PFSK-1 (cell line): ENCODE measurements around the gene ARPP21.

Experiments used
- FOXP2 ChIP-seq: optimal IDR thresholded peaks from 2 replicates; pipeline ENCODE3; 2011; ENCODE audit warnings: borderline replicate concordance, control low read depth, inconsistent platforms; ENCODE audit not compliant: insufficient read depth; ENCODE audit errors: extremely low read length, extremely low read depth
- POLR2AphosphoS5 ChIP-seq: IDR thresholded peaks from 2 replicates; pipeline ENCODE4 v1.6.1; 2012; ENCODE audit warnings: low read depth, mild to moderate bottlenecking, control low read depth, low read length, moderate library complexity
- SIN3A ChIP-seq: IDR thresholded peaks from 2 replicates; pipeline ENCODE4 v1.6.1; 2012; ENCODE audit warnings: mild to moderate bottlenecking, low read length, moderate library complexity, borderline replicate concordance; ENCODE audit not compliant: insufficient read depth
- TAF1 ChIP-seq: IDR thresholded peaks from 2 replicates; pipeline ENCODE4 v1.6.1; 2012; ENCODE audit warnings: low read length, control low read depth, borderline replicate concordance; ENCODE audit not compliant: insufficient read depth
- TF ChIP-seq, protein P1 (sequence below), 2 experiments: IDR thresholded peaks; 2 replicates each; pipeline versions ENCODE4 v1.6.1 to v1.8.0; 2011 to 2012; ENCODE audit warnings: low read depth in 2 of 2, low read length in 2 of 2, control low read depth in 1 of 2, inconsistent platforms in 1 of 2, mild to moderate bottlenecking in 1 of 2, moderate library complexity in 1 of 2; ENCODE audit not compliant: insufficient read depth in 1 of 2

The ARPP21 gene

DNA sequence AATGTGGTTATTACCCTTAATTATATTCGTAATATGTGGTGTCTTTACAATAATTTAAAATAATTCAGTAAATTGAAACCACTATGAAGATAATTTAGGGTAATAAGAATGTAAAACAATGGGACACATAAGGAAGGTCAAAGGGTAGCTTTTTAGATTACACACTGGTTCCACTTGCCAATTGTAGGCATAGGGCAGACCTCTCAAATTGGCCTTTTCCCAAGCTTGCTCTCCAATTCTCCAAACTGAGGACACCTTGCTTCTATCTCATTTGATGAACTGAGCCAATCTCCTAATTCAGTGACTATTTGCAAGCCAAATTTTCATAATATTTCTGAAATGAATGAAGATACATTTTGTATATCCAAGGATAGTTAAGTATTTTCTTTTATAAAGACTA lies 151.4 kb downstream of the ARPP21 start:
- TF ChIP-seq SIN3A (no peak), FOXP2 (no peak), POLR2AphosphoS5 (no peak), TAF1 (no peak)
- TF ChIP-seq, protein P1, sequence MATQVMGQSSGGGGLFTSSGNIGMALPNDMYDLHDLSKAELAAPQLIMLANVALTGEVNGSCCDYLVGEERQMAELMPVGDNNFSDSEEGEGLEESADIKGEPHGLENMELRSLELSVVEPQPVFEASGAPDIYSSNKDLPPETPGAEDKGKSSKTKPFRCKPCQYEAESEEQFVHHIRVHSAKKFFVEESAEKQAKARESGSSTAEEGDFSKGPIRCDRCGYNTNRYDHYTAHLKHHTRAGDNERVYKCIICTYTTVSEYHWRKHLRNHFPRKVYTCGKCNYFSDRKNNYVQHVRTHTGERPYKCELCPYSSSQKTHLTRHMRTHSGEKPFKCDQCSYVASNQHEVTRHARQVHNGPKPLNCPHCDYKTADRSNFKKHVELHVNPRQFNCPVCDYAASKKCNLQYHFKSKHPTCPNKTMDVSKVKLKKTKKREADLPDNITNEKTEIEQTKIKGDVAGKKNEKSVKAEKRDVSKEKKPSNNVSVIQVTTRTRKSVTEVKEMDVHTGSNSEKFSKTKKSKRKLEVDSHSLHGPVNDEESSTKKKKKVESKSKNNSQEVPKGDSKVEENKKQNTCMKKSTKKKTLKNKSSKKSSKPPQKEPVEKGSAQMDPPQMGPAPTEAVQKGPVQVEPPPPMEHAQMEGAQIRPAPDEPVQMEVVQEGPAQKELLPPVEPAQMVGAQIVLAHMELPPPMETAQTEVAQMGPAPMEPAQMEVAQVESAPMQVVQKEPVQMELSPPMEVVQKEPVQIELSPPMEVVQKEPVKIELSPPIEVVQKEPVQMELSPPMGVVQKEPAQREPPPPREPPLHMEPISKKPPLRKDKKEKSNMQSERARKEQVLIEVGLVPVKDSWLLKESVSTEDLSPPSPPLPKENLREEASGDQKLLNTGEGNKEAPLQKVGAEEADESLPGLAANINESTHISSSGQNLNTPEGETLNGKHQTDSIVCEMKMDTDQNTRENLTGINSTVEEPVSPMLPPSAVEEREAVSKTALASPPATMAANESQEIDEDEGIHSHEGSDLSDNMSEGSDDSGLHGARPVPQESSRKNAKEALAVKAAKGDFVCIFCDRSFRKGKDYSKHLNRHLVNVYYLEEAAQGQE (IDR thresholded peaks at IDR 0.05; ENCODE audit: insufficient read depth in 1 of 2, low read depth in 2 of 2, low read length in 2 of 2) = no peak

DNA sequence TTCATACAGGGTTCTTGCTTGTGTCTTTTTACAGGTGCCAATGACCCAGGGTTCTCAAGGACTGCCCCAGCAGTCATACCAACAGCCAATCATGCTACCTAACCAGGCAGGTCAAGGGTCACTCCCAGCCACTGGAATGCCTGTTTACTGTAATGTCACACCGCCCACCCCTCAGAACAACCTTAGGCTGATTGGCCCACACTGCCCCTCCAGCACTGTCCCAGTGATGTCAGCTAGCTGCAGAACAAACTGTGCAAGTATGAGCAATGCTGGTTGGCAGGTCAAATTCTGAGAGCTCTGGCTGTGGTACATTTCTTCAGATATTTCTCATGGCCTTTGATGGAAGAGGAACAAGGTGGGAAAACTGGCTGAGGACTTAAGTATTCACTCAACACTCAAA lies 154.3 kb downstream of the ARPP21 start:
- no peak for TF ChIP-seq TAF1

DNA sequence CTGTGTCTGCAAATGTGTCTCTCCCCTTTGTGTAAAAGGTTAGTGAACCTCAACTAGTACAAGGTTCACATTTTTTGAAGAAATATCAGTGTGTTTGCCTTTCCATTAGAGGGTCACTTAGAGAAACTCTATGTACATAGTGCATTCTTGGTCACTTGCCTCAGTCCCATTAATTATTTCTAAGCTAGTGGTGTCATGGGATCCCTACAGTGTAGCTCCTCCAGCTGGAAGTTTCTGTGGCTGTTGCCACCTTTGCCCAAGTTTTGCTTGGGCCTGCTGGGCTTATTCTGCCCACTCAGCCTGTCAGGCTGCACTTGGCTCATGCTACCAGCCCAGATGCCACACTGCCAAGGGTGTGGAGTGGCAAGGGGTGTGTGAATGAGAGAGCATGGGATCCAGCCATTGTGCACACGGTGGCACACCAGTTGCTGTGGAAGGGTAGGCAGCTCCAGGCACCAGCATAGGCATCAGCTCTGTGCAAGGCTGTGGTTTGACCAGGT lies 161.7 kb downstream of the ARPP21 start:
- TF ChIP-seq, protein P1 (IDR thresholded peaks at IDR 0.05; ENCODE audit: insufficient read depth in 1 of 2, low read depth in 2 of 2, low read length in 2 of 2) = no peak
- no peak for TF ChIP-seq FOXP2
- TF ChIP-seq TAF1 = no peak
- TF ChIP-seq POLR2AphosphoS5 = no peak
- TF ChIP-seq SIN3A = no peak

DNA sequence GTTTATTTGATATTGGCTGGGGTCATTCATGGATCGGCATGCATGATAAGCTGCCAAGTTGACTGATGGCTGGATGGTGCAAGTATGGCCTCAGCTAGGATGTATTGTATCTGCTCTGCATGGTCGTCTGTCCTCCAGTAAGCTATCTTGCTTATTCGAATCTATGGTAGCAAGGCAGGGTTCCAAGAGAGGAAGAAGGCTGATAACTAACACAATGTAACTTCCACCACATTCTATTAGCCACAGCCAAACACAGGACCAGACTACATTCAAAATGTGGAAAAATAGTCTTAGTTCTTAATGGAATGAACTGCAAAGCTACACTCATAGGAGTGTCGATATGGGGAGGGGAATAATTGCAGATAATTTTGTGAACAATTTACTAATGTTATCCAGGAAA lies 175.2 kb downstream of the ARPP21 start:
- TF ChIP-seq, protein P1 (IDR thresholded peaks at IDR 0.05; ENCODE audit: insufficient read depth in 1 of 2, low read depth in 2 of 2, low read length in 2 of 2) = no peak
- TF ChIP-seq POLR2AphosphoS5 (no peak), TAF1 (no peak), SIN3A (no peak), FOXP2 (no peak)

DNA sequence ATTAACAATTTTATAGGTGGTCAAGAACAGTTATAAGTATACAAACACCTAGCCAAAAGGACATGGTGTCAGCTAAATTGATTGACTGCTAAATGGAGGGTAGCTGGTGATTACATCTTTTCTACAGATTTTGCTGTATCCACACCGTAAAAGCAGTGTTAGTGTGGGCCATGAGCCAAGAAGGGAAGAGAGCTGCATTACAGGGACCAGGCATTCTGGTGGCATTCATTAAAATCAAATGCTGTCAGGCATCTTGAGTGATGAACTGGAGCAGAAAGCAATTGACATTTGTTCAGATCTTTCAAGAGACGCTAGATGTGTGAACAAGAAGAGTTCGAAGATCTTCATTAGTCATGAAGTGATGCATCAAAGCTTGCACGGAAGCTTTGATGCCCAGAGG lies 177.9 kb downstream of the ARPP21 start:
- no peak for TF ChIP-seq SIN3A
- TF ChIP-seq, protein P1 (IDR thresholded peaks at IDR 0.05; ENCODE audit: insufficient read depth in 1 of 2, low read depth in 2 of 2, low read length in 2 of 2) = no peak
- TF ChIP-seq POLR2AphosphoS5 = no peak
- TF ChIP-seq TAF1 = no peak
- no peak for TF ChIP-seq FOXP2
